Activated naive CD8-positive, alpha-beta T cell (primary cell): ENCODE results near the gene KRTAP1-5.
"Not testable (repeated sequence)": the region's sequence is repeated elsewhere in the genome, so short reads cannot be mapped to it uniquely, and the experiment has no call there.

Experiments
- H3K27ac Mint-ChIP-seq: one replicate; pipeline ENCODE4 v1.8.0; 2021; ENCODE audit warnings: mixed read lengths
- H3K27me3 Mint-ChIP-seq: one replicate; pipeline ENCODE4 v1.8.0; 2021; ENCODE audit warnings: mixed read lengths
- H3K36me3 Mint-ChIP-seq: one replicate; pipeline ENCODE4 v1.8.0; 2021; ENCODE audit warnings: mixed read lengths
- H3K4me1 Mint-ChIP-seq: one replicate; pipeline ENCODE4 v1.8.0; 2021; ENCODE audit warnings: low read depth, mixed read lengths
- H3K4me3 Mint-ChIP-seq: one replicate; pipeline ENCODE4 v1.8.0; 2021; ENCODE audit warnings: mild to moderate bottlenecking, mixed read lengths
- H3K9me3 Mint-ChIP-seq: one replicate; pipeline ENCODE4 v1.8.0; 2021; ENCODE audit warnings: low read depth, mixed read lengths

The KRTAP1-5 gene, protein sequence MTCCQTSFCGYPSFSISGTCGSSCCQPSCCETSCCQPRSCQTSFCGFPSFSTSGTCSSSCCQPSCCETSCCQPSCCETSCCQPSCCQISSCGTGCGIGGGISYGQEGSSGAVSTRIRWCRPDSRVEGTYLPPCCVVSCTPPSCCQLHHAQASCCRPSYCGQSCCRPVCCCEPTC

DNA sequence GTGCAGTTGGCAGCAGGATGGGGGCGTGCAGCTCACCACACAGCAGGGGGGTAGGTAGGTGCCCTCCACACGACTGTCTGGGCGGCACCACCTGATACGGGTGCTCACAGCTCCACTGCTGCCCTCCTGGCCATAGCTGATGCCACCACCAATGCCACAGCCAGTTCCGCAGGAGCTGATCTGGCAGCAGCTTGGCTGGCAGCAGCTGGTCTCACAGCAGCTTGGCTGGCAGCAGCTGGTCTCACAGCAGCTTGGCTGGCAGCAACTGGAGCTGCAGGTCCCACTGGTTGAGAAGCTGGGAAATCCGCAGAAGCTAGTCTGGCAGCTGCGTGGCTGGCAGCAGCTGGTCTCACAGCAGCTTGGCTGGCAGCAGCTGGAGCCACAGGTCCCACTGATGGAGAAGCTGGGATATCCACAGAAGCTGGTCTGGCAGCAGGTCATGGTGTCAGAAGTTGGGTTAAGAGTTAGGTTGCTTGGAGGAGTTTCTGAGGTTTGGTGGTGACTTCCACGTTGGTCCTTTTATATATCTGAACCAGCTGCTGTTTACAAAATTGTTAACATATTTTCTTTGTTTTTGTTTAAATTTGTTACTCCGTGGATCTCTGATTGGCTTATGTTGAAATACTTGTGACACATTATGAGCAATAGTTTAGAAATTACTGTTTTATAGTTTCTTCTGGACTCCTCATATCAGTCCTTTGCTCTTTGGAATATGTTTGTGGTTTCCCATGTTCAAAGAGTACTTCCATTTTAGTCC is at the start of gene KRTAP1-5:
KRTAP1-5 (minus strand) TSS at position 494 of the 757 bp plus-strand sequence; CDS start at position 441, 53 bp downstream.
- H3K4me1 Mint-ChIP-seq, result peaks cover 11% of the 10 kb centered on the region
- H3K27ac Mint-ChIP-seq, result no peak within 1 kb of the TSS
- H3K9me3 Mint-ChIP-seq, result no peaks in the 10 kb centered on the region
- H3K36me3 Mint-ChIP-seq, result peaks cover 3% of the 10 kb centered on the region
- H3K4me3 Mint-ChIP-seq, result no peak within 1 kb of the TSS
- peaks cover 9% of the 10 kb centered on the region for H3K27me3 Mint-ChIP-seq

DNA sequence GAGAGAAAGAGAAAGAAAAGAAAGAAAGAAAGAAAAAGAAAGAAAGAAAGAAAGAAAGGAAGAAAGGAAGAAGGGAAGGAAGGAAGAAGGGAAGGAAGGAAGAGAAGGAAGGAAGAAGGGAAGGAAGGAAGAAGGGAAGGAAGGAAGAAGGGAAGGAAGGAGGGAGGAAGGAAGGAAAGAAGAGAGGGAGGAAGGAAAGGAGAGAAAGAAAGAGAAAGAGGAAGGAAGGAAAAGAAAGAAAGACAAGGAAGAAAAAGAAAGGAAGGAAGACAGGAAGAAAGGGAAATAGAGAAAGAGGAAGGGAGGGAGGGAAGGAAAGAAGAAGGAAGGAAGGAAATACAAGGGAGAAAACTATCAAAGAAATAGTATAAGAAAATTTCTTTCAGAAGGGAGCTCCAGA is 49.8 kb upstream of the KRTAP1-5 start:
- H3K27ac Mint-ChIP-seq, result no peak overlapping the region
- no peak overlapping the region for H3K4me3 Mint-ChIP-seq
- no peaks in the 10 kb centered on the region for H3K9me3 Mint-ChIP-seq
- peaks cover 17% of the 10 kb centered on the region for H3K27me3 Mint-ChIP-seq
- H3K4me1 Mint-ChIP-seq, result no peaks in the 10 kb centered on the region
- H3K36me3 Mint-ChIP-seq, result no peaks in the 10 kb centered on the region

DNA sequence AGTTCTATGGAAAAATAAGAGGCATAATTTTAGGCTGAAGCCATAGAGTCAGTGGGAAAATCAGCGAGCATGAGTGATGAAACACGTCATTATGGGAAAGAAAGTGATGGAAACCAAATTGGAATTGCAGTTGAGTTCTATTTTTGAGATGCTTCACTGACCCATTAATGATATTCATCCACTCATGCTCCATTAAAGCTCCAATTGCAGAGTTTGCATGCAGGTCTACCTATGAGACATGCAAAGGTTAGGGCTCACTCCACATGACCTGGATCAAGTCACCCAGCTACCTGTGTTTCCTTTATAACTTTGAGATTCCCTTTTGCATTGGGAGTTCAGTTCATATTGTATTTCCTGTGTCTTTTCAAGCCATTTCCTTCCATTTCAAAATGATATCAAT is 46.7 kb upstream of the KRTAP1-5 start:
- Mint-ChIP-seq H3K4me3 (no peak overlapping the region), H3K36me3 (no peaks in the 10 kb centered on the region)

DNA sequence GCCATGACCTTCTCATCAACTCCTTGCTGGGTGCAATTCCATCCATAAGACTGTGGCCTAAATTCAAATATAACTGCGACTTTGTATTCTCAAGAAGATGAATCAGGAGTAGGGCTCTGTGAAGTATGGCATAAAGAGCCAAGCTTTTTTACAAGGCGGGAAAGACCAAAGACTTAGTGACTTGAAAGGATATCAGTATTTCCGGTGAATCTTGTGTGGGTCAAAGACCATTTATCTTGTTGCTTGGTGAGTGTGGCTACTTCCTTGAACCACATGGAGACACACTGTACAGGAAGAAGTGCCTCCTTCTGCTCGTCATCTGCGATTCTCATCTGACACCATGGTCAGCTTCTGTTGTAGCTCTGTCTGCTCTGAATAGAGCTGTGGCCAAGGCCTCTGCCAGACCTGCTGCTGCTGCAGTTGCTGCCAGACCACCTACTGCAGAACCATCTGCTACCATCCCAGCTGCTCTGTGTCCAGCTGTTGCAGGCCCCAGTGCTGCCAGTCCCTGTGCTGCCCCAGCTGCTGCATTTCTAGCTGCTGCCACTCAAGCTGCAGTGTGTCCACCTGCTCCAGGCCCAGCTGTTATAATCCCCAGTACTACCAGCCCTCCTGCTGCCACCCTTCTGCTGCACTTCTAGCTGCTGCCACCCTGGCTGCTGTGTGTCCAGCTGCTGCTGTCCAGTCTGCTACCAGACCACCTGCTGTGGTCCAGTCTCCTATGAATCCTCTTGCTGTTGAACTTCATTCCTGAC is 44.8 kb upstream of the KRTAP1-5 start:
- Mint-ChIP-seq H3K27me3 (peaks cover 8% of the 10 kb centered on the region), H3K9me3 (no peaks in the 10 kb centered on the region), H3K36me3 (no peaks in the 10 kb centered on the region), H3K27ac (no peak overlapping the region), H3K4me3 (no peak overlapping the region), H3K4me1 (peaks cover 2% of the 10 kb centered on the region)

More for the DNA sequence above, 46.7 kb upstream of the KRTAP1-5 start:
- H3K27ac Mint-ChIP-seq, result no peak overlapping the region
- peaks cover 12% of the 10 kb centered on the region for H3K27me3 Mint-ChIP-seq
- H3K4me1 Mint-ChIP-seq, result no peaks in the 10 kb centered on the region
- no peaks in the 10 kb centered on the region for H3K9me3 Mint-ChIP-seq

DNA sequence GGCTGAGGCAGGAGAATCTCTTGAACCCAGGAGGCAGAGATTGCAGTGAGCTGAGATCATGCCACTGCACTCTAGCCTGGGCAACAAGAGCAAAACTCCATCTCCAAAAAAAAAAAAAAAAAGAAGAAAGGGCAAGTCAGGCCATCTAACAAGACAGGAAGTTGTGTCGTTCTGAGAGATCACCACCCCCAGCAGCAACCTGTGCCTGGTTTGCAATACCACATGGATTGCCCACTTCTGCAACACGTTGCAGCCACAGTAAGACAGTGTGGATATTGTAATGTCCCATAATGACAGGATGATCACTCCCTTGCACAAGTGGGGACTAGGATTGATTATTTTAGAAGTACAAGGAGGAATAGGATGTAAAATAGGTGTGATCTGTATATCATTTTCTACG is 42.0 kb upstream of the KRTAP1-5 start:
- no peaks in the 10 kb centered on the region for H3K27me3 Mint-ChIP-seq
- no peaks in the 10 kb centered on the region for H3K9me3 Mint-ChIP-seq
- H3K27ac Mint-ChIP-seq, result no peak overlapping the region
- no peaks in the 10 kb centered on the region for H3K36me3 Mint-ChIP-seq
- H3K4me3 Mint-ChIP-seq, result no peak overlapping the region
- peaks cover 2% of the 10 kb centered on the region for H3K4me1 Mint-ChIP-seq

DNA sequence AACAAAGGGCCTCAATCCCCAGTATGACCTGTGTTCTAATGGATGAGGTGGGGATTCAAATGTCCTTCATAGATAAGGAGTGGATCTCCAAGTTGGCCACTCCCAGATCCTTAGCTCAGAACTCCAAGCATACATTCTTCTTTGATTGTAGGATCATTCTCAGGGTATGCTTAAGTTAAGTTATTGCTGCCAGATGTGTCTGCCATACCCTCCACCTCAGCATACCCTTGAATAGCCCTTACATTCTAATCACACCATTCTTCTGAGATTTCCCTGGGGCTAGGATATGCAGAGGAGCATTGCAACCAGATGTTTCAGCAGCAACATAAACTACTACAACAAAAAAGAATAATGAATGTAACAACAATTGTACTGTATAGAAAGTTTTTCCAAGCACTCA is 40.3 kb upstream of the KRTAP1-5 start:
- H3K36me3 Mint-ChIP-seq, result no peaks in the 10 kb centered on the region
- H3K27ac Mint-ChIP-seq, result no peak overlapping the region
- no peaks in the 10 kb centered on the region for H3K27me3 Mint-ChIP-seq
- no peak overlapping the region for H3K4me3 Mint-ChIP-seq
- H3K4me1 Mint-ChIP-seq, result peaks cover 2% of the 10 kb centered on the region
- H3K9me3 Mint-ChIP-seq, result no peaks in the 10 kb centered on the region

DNA sequence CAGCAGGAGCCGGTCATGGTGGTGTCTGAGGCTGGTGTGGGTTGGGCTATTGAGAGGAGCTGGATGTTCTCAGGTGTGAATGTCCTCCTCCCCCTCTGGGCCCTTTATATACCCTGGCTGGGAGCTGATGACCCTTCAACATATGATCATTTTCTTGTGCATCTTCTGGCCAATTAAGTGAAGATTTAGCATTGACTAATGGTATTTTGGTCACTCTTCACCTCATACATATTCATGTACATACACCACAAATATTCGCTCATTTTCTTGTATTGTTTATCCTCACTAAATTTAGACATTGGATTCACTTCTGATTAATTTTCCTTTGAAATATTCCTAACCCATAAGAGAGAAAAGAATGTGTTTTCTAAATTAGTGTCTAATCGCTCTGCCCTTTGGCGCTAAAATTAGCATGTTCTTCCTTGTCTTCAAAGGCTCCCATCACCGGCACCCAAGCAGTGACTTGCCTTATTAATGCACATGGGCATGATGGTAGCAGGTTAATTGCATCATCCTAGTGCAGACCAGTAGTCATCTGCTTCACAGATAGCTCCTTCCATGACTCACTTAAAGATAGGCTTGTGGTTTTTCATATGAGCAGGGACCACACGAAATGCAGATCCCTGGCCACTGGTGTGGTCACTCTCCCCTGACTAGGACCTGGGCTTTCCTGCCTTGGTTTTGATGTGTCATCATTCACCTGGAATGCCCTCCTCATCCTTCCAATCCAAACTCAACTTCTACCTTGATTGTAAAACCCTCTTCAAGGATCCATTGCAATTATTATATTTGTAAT is 39.0 kb upstream of the KRTAP1-5 start, which contains the start of gene KRTAP2-4:
KRTAP2-4 (minus strand) TSS at position 51 of the 796 bp plus-strand sequence; CDS start at position 17, 34 bp downstream.
- H3K4me1 Mint-ChIP-seq, result peaks cover 2% of the 10 kb centered on the region
- peaks cover 9% of the 10 kb centered on the region for H3K27me3 Mint-ChIP-seq
- no peaks in the 10 kb centered on the region for H3K9me3 Mint-ChIP-seq
- H3K4me3 Mint-ChIP-seq, result no peak within 1 kb of the TSS
- no peaks in the 10 kb centered on the region for H3K36me3 Mint-ChIP-seq
- H3K27ac Mint-ChIP-seq, result no peak within 1 kb of the TSS

DNA sequence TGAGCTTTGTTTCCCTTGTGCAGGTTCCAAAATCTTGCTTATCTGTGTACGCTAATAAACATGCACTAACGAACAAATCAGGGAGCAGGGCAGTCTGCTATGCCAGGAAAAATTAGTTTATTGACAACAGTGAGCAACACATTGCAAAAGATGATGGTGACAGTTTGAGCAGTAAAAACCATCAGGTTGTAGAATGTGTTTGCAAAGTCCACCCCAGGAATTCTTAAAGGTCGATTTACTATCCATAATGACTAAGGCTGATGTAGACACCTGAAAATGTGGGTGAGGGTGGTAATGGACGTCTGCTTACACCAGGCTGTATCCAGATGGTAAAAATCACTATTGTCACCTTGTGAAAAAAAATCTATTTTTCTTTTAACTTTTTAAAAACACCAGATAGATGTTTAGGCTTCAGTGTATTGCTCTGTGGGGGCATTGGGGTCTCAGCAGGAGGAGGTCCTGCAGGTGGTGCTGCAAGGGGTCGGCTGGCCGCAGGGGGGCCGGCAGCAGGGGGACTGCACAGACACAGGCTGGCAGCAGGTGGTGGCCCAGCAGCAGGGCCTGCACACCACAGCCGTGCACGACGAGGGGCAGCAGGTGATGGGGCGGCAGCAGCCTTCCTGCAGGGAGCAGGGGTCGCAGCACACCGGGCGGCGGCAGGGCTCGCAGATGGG is 38.1 kb upstream of the KRTAP1-5 start:
- not testable (repeated sequence) for H3K4me3 Mint-ChIP-seq, H3K4me1 Mint-ChIP-seq, H3K9me3 Mint-ChIP-seq, H3K27ac Mint-ChIP-seq, H3K36me3 Mint-ChIP-seq
- H3K27me3 Mint-ChIP-seq, result peaks cover 14% of the 10 kb centered on the region

DNA sequence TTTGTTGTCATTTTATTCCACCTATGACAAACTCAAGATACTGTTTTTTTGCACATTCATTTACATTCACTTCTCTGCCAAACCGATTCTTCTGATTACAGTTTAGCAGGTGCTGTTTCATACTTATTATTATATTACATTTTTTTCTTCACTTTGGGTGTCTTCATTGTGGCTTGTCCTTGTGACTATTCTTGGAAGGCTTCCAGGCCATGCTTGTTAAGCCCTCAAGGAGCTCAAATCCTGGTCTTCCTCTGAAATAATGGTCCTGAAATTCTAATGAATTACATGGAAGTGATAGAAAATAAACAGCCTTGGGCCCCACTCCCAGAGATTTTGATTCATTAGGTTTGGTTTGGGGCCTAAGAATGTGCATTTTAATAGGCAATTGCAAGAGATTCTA is 37.3 kb upstream of the KRTAP1-5 start:
- Mint-ChIP-seq H3K36me3 (no peaks in the 10 kb centered on the region), H3K4me1 (peaks cover 3% of the 10 kb centered on the region), H3K4me3 (no peak overlapping the region), H3K27ac (no peak overlapping the region), H3K27me3 (peaks cover 18% of the 10 kb centered on the region), H3K9me3 (no peaks in the 10 kb centered on the region)

DNA sequence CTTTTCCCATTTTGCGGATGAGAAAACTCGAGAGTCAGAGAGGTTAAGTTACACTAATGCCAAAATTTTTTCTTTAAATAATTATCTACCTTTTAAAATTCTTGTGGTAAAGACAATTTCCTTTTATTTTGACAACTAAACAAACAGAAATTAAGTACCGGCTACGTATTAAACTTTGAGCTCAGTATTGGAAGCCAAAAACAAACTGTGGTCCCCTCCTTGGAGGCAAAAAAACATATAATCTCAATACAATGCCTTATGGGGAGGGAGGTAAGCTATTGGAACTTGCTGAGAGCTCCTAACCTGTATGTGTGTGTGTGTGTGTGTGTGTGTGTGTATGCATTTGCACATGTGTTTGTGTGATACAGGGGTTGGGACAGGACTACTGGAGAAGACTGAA is 36.4 kb upstream of the KRTAP1-5 start:
- Mint-ChIP-seq H3K27ac (no peak overlapping the region), H3K4me1 (peaks cover 3% of the 10 kb centered on the region), H3K27me3 (peaks cover 19% of the 10 kb centered on the region), H3K4me3 (no peak overlapping the region), H3K9me3 (no peaks in the 10 kb centered on the region), H3K36me3 (no peaks in the 10 kb centered on the region)

DNA sequence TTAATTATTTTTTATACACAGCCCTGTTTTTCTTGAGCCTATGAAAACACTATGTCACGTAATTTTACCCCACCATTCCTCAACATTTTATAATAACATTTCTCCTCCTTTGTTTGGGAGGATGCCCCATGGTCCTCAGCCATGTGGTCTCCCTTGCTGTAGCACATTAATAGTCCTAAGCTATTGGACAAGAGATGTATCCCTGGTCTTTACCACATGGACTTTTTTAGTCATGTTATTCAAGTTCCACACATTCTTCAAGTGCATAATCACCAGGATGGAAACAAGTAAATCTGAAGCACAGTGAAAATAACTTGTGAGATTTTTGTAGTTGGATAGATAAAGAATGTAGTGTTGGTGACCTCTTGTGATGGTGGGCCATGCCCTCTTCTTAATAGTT is 35.0 kb upstream of the KRTAP1-5 start:
- Mint-ChIP-seq H3K4me1 (peaks cover 3% of the 10 kb centered on the region), H3K27ac (no peak overlapping the region), H3K36me3 (no peaks in the 10 kb centered on the region), H3K27me3 (peaks cover 26% of the 10 kb centered on the region), H3K9me3 (no peaks in the 10 kb centered on the region), H3K4me3 (no peak overlapping the region)

DNA sequence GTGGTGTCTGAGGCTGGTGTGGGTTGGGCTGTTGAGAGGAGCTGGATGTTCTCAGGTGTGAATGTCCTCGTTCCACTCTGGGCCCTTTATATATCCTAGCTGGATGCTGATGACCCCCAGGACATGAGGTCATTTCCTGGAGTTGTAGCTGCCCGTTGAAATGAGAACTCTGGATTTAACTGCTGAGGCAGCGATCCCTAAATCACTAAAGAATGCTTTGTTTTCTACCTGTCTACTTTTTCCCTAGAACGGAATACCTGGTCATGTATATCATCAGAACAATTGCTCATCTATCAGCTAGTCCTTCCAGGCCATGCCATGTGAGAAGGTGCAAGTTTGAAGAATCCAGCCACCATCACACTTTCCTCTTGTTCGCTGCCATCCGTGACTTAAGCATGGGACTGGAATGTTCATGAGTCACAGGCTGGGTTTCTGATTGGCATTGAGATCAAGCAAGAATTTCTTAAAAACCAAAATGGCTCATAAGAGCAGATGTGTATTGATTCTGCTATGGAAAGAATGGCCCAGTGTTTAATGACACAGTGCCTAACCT is 33.1 kb upstream of the KRTAP1-5 start, which contains the start of gene KRTAP2-3:
KRTAP2-3 (minus strand) TSS at position 63 of the 553 bp plus-strand sequence. CDS start 64 bp downstream, outside the sequence.
- Mint-ChIP-seq H3K27ac (no peak within 1 kb of the TSS), H3K27me3 (peaks cover 30% of the 10 kb centered on the region), H3K4me3 (no peak within 1 kb of the TSS), H3K4me1 (peaks cover 3% of the 10 kb centered on the region), H3K36me3 (no peaks in the 10 kb centered on the region), H3K9me3 (no peaks in the 10 kb centered on the region)

DNA sequence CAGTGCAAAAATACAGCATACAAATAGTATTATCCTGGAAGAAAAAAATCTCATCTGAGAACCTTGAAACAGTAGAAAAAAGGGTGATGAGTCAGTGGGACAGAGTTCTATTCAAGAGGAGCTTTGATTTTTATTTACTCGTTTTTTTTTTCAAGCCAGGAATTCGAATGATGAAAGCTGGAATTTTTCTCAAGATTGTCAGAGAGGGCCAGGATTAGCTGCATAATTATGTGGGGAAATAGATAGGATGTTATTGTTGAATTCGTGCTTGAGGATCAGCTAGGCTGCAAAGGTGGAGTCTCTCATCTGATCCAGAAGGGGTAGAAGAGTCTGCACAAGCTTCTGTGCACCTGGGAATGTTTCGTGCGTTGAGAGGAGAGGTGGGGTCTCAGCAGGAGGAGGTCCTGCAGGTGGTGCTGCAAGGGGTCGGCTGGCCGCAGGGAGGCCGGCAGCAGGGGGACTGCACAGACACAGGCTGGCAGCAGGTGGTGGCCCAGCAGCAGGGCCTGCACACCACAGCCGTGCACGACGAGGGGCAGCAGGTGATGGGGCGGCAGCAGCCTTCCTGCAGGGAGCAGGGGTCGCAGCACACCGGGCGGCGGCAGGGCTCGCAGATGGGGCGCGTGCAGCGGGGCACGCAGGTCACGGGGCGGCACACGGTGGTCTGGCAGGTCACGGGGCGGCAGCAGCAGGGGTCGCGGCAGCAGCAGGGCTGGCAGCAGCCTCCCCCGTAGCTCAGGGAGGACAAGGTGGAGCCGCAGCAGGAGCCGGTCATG is 32.5 kb upstream of the KRTAP1-5 start:
- H3K27me3 Mint-ChIP-seq, result peaks cover 30% of the 10 kb centered on the region
- not testable (repeated sequence) for H3K4me3 Mint-ChIP-seq, H3K36me3 Mint-ChIP-seq, H3K4me1 Mint-ChIP-seq, H3K27ac Mint-ChIP-seq, H3K9me3 Mint-ChIP-seq
